Fibroblast of skin of right biceps (primary cell): ENCODE measurements around the gene SYF2.
A peak's percentile ranks its signal among the peaks of the same experiment; 100 is the strongest.

Experiments used
- DNase-seq: peaks from one replicate; pipeline ENCODE4 v3.0.0-alpha.2; 2013

The SYF2 gene

GRCh38 chr1:25182629-25183028, 49.7 kb downstream of the SYF2 start:
- DNase-seq = peak; percentile 93

GRCh38 chr1:25180996-25181395, 51.3 kb downstream of the SYF2 start:
- DNase-seq = no peak

DNA sequence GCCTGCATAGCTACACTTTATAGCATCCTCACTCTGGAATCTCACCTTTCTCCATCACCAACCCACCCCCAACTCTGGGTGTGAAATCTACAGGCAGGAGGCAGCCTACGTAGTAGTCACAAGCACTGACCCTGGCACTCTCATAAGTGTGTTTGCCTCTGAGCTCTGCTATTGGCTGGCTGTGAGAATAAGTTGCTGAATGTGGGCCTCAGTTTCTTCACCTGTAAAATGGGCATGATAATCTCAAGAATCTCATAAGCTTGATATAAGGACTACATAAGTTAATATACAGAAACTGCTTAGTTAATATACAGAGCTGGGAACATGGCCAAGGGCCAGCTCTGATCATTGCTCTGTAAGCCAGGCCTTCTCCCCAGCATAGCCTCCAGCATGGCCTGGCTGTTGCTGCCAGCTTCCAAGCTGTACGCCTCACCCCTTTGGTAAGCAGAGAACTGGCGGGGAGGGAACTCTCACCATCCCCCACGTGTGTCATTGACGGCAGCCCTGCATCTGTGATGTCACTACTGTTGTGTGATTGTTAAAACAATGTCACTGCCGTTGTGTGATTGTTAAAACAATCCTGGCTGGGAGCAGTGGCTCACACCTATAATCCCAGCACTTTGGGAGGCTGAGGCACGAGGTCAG, 53.3 kb downstream of the SYF2 start:
- DNase-seq = no peak

DNA sequence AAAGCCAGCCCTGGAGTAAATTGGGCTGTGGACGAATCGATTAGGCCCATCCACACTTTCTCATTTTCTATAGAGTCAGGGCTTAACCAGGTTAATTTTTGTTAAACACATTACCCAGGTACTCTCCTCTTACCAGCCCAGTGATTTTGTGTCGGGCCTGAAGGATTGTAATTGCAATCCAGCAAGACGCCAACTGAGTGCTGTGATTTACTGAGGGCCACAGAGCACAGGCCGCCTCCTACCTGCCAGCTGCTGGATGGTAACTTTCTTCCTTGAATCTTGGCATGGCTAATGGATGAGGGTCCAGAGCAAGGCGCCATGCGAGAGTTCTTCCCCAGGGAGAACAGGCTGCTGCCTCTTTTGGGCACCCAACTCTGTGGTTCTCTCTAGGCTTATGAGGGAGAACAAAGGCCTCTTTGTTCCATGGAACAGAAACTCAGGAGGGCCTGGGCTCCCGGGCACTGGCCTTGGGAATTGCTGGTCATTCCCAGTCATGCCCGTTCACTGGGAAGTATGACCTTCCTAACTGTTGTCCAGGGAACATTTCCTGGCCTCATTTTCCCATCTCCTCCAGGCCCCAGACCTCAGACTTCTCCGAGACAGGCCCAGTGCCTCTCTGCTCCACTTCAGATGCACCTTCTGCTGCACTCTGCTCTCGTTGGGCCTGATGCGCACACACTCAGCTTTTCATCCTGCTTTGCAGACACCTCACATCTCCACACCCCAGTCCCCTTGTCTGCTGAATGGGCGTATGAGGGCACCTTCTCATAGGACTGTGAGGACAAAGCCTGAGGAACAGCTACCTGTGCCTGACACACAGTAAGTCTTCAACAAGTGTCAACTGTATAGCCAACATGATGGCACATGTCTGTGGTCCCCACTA, 57.3 kb downstream of the SYF2 start:
- DNase-seq = no peak

GRCh38 chr1:25174363-25174729, 58.0 kb downstream of the SYF2 start:
- DNase-seq = no peak

- no peak for DNase-seq
These were observed 58.4 kb downstream of the SYF2 start for GRCh38 chr1:25173809-25174340.
